Breast epithelium (tissue), 3 donors: ENCODE measurements around the gene UBE2E1.

ENCODE experiments used
- CTCF ChIP-seq, 3 donors: fragments of 450-650 bp; IDR thresholded peaks; one replicate each; pipeline ENCODE4 v1.5.1; 2016 to 2017; ENCODE audit warnings: antibody characterized with exemption in 3 of 3, mild to moderate bottlenecking in 3 of 3, moderate library complexity in 3 of 3
- POLR2A ChIP-seq: fragments of 450-650 bp; IDR thresholded peaks from one replicate; pipeline ENCODE4 v1.6.1; 2016; ENCODE audit warnings: antibody characterized with exemption, mild to moderate bottlenecking, moderate library complexity
- POLR2AphosphoS5 ChIP-seq, 3 donors: sonication (generic); formaldehyde crosslinking; IDR thresholded peaks; one replicate each; pipeline ENCODE4 v1.6.1; 2017; ENCODE audit warnings: antibody characterized with exemption in 3 of 3

DNA sequence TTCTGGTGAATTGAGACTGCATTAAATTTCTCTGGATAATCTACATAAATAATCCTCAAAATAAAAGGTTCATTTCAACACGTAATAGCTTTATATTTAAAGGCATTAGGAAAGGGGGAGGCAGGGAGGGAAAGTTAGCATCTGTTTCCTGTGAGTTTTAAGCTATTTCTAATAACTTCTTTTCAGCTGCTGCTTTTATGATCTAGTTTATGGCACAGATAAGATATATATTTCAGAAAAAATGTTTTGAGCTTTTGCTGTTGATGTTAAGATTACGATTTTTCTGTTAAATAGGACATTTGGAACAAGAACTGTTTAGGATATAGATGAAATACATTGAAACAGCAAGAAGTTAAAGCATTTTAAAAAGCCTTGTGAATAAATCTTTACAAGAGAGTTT lies 30.0 kb downstream of the UBE2E1 start:
- no peak for TF ChIP-seq CTCF (IDR thresholded peaks at IDR 0.05)
- no peak for TF ChIP-seq POLR2A
- TF ChIP-seq POLR2AphosphoS5 (IDR thresholded peaks at IDR 0.05): no peak
